HuH-7 (cell line): ENCODE results near the gene A1BG.

ENCODE experiments used
- DNase-seq: peaks from one replicate; pipeline ENCODE4 v3.0.0; 2011; ENCODE audit warnings: low spot score

A1BG gene, protein sequence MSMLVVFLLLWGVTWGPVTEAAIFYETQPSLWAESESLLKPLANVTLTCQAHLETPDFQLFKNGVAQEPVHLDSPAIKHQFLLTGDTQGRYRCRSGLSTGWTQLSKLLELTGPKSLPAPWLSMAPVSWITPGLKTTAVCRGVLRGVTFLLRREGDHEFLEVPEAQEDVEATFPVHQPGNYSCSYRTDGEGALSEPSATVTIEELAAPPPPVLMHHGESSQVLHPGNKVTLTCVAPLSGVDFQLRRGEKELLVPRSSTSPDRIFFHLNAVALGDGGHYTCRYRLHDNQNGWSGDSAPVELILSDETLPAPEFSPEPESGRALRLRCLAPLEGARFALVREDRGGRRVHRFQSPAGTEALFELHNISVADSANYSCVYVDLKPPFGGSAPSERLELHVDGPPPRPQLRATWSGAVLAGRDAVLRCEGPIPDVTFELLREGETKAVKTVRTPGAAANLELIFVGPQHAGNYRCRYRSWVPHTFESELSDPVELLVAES

DNA sequence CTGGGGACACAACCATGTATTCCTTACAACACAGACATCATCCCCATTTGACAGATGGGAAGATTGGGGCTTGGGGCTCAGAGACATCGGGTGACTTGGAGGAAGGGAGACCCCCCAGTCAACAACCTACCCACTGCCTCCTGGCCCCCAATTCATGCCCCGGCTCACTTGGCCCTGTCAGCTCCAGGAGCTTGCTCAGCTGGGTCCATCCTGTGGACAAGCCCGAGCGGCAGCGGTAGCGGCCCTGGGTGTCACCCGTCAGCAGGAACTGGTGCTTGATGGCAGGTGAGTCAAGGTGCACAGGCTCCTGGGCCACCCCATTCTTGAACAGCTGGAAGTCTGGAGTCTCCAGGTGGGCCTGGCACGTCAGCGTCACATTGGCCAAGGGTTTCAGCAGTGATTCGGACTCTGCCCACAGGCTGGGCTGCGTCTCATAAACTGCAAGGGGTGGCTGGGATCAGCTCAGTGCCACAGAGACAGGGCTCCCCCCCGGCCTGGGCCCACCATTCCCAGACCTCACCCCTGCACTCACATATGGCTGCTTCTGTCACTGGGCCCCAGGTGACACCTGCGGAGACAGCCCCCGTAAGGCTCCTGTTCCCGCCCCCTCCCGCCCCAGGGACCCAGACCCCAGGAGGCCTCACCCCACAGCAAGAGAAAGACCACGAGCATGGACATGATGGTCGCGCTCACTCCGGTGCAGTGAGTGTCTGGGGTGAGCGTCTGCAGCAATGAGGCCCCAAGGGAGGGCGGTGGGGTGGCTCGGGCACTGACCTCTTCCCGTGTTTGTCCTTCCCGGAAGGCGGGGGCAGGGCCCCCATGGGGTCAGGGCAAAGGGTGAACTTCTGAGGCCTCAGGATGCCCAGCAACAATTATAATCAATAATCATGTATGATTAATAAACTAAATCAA, at the start of gene A1BG:
Gene A1BG, minus strand, starts transcription at position 733 of the 912 bp plus-strand sequence. Its CDS starts 55 bp downstream, at position 678.
- DNase-seq = no peak

DNA sequence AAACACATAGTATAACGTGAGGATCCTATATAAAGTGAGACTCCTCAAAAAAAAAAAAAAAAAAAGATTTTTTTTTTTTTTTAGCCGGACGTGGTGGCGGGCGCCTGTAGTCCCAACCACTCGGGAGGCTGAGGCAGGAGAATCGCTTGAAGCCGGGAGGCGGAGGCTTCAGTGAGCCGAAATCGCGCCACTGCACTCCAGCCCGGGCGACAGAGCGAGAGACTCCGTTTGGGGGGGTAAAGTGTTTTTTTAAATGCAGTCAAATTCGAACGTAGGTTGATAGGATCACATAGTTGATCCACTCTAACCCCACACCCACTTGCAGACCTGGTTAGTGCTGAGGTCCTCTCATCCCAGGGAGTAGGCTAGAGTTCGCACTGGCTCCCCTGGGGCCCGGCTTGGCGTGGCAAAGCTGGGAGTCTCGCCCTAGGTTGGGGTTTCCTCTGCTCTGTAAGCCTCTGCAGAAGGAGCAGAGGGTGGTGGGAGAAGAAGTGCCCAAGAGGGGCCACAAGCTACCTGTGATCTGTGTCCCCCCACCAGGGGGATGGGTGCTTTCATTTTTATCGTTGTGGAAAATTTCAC, 48.6 kb upstream of the A1BG start:
- no peak for DNase-seq

DNA sequence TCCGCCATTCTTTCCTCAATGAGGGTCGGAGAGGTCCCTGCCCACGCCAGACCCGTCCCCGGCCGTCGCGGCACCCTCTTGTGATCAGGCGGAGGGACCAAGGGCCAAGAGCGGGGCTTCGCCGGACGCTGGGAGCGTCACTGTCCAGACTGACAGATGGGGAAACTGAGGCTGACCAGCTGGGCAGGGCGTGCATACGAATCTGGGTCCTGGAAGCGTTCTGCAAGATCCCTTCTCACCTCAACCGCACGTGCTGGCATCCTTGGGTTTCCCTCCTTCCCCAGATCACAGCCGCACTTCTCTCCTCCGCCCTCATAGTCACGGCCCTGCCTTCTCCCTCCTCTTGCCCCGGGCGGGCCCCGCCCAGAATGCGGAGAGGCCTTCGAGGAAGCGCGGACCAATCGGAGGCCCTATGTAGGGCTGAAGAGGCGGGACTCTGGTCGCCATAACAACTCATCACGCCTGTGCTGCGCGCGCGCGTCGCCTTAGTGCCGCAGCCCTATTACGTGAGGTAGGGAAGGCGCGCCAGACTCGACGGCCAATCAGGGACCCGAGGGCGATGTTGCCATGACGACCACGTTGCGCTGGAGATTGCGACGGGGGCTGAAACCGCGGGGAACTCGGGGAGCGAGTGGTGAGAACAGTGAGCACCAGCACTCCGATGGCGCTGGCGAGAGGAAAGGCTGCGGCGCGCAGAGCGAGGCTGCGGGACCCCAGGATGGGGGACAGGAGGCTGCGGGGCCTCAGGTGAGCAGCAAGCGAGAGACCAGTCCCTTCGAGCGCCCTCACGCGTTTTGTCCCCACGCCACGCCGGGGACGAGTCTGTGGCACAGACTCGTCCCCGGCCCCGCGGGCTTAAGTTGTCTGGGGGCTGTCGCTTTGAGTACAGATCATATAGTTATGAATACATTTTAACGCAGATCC, 47.9 kb upstream of the A1BG start:
- peak; percentile 98 for DNase-seq

DNA sequence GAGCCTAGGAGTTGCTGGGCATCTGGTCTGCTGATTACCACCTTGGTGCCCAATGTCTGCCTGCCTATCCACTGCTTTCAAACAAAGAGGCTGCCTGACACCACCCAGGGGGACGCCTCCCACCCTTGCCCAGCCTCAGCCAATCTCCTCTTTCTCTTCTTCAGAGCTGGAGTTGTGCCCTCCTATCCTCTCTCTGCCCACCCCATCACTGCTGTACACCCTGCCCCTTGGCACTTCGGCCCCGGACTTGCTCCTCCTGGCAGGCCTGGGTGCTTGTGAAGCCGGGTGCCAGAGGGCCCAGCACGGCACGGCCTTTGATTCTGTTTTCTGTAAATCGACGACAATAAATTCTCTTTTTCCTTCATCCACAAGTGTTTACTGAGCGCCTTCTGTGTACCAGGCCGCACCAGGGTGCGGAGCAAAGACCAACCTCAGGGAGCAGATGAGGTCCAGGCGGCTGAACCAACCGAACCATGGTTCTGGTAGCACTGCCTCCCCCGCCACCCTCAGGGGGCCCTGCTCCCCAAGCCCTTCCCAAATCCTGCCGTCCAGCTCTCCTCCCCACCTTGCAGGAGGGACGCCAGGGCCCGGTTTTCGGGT, 47.1 kb upstream of the A1BG start:
- no peak for DNase-seq

DNA sequence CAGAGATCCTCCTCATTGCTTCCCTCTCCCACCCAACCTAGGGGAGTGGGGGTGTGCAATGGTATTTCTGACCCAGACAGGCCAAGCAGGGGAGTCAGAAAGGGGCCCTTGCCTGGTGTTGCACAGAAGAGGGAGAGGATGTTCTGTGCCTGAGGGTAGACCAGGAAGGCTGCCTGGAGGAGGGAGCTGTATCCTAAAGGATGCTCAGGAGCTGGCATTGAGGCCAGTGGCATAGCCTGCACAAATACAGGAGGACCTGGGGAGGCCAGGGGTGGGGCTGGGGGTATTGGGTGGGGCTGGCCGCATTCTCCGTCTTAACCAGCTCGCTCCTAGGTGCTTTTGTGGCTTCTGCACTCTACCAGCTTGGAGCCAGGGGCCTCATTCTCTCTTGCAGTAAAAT, 46.6 kb upstream of the A1BG start:
- DNase-seq = no peak

DNA sequence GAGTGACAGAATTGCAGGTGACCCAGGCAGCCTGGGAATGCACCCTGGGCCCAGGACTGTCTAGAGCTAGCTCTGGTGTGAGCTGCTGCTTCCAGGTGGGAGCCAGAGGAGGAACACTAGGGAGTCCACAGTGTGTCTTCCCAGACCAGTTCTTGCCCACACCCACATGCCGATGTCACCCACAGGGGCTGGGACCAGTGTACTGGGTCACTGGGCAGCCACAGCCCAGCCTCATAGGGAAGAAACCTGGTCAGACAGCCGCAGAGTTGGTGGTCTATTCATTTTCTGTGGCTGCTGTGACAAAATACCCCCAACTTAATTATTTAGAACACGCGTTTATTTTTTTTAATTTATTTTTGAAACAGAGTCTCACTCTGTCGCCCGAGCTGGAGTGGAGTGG, 45.3 kb upstream of the A1BG start:
- no peak for DNase-seq

DNA sequence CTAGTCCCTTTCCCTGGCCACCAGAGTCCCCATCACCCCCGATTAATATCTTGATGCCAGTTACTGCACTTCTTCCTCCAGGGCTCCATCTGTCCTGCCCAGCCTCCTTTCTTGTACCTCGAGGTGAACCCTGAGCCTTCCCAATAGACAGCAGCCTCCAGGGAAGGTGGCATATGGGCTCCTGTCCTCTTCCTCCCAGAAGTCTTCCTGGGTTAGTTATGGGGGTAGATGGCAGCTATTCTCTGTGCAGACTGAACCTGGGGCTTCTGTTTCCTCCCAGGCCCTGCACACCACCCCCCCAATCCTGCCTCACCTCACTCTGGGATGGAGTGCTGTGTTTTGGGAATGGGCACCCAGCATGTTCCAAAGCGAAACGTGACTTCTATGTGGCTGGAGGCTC, 44.8 kb upstream of the A1BG start:
- DNase-seq = no peak

DNA sequence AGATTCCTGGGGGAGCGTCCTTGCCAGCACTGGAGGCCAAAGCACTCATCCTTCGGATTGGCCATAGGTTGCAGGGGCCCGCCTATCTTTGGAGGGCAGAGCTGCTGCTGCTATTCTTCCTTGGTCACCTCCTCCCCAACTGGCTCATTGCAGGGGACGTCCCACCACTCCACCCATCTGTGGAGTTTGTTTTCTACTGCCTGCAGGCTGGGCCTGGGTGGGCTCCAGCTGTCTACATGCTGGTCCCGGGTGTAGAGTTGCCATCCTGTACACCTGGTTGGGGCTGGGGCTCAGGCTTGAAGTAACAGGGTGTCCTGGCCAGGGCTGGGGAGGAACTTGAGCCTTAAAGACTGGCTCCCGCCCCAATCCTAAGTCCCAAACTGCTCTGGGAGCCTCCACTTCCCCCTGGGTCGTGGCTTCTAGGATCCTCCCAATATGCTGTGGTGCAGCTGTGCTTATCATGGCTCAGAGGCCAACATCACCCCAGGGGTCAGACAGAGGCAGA, 44.3 kb upstream of the A1BG start:
- DNase-seq = no peak

DNA sequence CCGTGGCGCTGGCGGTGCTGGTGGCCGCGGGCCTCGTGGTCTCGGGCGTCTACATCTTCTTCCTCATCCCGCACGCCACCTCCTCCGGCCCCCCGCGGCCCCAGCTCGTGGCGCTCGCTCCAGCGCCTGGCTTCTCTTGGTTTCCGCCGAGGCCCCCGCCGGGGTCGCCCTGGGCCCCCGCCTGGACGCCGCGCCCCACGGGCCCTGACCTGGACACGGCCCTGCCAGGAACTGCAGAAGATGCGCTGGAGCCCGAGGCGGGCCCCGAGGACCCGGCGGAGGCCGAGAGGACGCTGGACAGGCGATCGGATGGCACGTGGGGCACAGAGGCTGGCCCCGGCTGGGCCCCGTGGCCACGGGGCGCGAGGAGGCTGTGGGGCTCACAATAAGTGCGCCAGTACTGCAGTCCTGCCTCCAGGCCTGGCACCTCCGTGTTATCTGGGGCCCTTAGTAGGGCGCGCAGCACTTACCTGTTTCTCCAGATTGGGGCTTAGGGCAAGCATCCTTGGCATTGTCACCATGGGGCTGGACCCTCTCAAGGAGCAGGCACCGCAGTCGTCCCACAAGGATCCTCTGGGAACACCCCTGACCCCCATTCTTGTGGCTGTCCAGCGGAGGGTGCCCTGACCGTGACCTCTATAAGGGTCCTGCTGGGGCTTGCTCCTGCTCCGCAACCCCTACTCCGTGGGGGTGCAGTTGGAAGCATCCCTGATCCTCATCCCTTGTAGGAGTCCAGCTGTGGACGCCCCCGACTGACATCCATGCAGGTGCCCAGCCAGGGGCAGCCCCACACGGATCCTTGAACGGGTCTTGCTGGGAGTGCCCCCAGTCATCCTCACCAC, 43.6 kb upstream of the A1BG start:
- DNase-seq = no peak

DNA sequence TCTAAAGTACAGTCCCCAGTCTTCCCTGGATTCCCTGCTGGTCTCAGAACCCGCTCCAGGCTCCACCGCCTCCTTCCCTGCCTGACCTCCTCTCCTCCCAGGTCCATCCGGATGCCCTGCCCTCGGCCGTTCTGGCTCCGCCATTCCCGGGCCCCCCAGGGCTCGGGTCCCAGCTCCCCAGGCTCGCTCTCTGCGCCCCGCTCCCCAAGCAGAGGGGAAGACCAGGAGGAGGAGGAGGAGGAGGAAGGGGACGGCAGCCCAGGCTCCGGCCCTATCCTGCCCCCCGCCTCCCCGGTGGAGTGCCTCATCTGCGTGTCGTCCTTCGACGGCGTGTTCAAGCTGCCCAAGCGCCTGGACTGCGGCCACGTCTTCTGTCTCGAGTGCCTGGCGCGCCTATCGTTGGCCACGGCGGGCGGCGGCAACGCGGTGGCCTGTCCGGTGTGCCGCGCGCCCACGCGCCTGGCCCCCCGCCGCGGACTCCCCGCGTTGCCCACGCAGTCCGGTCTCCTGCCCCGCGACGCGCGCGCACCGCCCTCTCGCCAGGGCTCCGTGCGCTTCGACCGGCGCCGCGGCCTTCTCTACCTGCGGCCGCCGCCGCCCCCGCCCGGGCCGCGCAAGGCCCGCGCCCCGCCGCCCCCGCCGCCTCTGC, 42.8 kb upstream of the A1BG start:
- DNase-seq = no peak

DNA sequence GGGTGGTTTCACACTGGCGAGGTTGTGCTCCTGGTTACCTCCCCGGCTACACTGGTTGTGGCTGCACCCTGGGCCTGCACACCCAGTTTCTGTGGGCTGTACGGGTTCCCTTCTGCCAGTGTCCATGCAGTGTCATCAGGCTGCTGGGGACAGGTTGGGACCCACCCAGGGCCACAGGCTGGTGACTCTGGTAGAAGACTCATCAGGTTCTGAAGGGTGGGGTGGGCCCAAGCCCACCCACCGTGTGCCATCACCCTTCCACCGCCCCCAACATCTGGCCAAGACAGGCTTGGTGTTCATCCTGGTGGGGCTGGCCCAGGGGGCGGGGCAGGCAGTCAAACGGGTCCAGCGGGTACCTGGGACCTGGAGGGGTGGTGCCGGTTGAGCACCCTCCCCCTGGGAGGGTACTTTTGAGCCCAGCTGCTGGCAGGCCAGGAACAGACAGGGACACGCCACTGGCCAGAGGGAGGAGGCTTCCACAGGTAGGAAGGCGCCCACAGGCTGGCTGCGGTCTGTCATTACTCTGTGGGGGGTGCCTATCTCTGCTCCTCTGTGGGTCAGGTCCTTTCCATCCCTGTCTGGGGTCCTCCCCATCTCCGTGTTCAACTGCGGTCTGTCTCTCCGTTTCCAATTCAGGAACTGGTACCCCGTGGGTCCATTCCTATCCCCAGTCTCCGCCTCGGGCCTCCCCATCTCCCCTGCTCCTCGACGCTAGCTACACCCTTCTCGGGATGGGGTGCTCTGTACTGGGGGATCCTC, 42.1 kb upstream of the A1BG start, which contains the start of gene RNF225:
Gene RNF225, plus strand, starts transcription at position 437 of the 759 bp plus-strand sequence. CDS start 434 bp downstream, outside the sequence.
- DNase-seq = no peak

DNA sequence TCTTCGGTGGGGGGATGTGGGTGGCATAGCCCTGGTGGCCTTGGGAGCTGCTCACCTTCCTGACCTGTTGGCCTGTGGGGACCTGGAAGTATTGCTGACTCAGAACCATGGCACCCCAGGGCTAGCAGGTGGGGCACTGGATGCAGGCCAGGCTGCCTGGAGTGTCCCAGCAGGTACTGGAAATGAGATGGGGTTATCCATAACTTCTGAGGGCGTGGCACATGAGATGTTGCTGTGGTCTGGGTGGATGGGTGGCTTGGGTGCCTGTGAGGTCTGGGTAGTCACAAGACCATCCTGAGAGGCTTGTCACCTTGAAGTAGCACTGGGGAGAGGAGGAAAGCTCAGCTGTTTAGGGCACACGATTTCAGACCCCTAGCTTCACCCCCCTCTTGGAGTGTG, 41.5 kb upstream of the A1BG start:
- DNase-seq = no peak

DNA sequence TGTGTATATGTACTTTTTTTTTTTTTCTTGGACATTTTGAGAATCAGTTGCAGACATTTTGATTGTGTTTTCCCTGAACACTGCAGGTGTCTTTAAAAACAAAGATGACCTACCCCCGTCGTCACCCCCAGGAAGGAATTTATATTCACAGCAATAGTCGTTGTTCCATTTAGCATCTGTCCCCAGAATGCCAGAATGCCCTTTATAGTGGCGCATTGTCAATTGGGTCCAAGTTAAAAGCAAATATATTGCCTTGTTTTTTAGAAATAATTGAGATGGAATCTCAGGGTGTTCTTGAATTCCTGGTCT, 40.4 kb upstream of the A1BG start:
- no peak for DNase-seq

DNA sequence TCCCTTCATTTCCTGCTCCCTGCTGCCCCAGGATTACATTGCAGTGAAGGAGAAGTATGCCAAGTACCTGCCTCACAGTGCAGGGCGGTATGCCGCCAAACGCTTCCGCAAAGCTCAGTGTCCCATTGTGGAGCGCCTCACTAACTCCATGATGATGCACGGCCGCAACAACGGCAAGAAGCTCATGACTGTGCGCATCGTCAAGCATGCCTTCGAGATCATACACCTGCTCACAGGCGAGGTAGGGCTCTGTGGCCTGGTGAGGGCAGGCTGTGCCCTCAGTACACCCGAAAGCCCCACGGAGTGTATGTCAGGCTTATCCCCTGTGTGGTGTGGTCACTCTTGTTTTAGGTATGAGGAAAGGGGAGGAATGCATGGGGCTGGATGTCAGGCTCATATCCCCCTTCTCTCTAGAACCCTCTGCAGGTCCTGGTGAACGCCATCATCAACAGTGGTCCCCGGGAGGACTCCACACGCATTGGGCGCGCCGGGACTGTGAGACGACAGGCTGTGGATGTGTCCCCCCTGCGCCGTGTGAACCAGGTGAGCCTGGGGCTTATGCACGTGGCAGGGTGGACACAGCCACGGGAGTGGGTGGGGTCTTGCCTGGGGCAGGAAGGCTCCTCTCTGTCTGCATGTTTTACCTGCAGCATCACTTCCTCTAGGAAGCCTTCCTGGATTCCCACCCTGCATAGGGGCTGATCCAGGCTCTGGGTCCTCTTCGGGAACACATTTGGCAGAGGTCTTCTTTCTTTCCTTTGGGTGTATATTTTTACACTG, 39.8 kb upstream of the A1BG start:
- no peak for DNase-seq

DNA sequence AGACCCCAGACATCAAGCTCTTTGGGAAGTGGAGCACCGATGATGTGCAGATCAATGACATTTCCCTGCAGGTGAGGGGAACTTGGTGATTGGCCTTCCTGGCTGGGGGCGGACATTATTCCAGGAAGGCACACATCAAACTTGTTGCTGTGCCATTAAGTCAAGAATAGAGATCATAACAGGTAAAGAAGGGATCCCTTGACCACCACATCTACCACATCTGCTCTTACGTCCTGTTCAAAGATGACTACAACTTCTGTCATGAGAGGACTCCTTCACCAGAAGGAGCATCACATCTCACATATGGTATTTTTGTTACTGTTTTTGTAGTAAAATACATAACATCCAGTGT, 34.9 kb upstream of the A1BG start:
- DNase-seq = no peak

DNA sequence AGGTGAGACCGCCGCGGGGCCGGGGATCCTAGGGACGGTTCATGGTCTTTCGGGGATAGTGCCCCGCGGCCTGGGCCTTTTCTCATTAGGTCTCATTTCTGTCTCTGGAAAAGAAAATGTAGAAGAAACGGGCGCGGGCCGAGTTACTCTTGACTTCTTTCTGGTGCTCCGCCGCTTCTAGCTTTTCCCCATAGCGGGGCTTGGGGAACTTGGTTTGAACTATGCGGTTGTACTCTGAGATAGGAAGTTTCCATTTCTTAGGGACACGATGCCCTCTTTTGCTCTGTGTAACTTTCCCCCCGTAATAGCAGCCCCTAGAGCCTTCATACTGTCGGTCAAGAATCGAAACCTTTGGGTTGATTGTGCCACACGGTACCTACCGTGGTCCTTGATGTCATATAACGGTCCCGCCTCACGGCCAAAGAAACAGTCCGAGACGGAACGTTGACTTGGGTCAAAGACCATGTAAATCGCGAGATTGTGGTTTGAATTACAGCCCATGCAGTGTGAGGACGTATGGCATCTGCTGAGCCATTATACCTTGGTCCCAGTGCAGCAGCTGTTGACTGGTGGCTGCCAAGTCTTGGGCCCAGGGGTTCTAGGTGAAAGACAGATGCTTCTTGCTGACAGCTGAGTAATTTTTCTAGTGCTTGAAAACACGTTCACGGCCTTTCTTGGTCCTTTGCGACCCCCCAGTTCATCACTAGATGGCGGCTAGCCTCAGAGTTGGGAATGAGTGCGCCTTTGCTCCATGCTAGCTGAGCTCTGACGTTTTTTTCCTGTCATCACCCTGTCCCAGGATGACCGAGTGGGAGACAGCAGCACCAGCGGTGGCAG, 34.3 kb upstream of the A1BG start:
- DNase-seq = no peak
